K562 (cell line): ENCODE data around the gene ARRDC5. TPM values are rescaled to one million over a fixed set of nuclear protein-coding genes. Genes with fewer than 3 reads are reported as not detected.

Source experiments
- ELF1 ChIP-seq: fragments of 200-800 bp; sonication (Bioruptor generic); IDR thresholded peaks from 2 replicates; pipeline ENCODE4 v1.6.1; 2016; ENCODE audit warnings: missing genetic modification characterization, missing compliant biosample characterization
- EP400 ChIP-seq: fragments of 450-650 bp; IDR thresholded peaks from 2 replicates; pipeline ENCODE4 v1.6.1; 2017; ENCODE audit warnings: antibody characterized with exemption, mild to moderate bottlenecking, moderate library complexity
- HMG20B ChIP-seq: fragments of 250-450 bp; sonication (Bioruptor Pico); IDR thresholded peaks from 2 replicates; pipeline ENCODE4 v1.5.0; 2021; ENCODE audit warnings: mild to moderate bottlenecking
- LARP7 ChIP-seq: fragments of 450-650 bp; IDR thresholded peaks from 2 replicates; pipeline ENCODE4 v1.6.1; 2016
- NBN ChIP-seq: fragments of 450-650 bp; IDR thresholded peaks from 2 replicates; pipeline ENCODE4 v1.6.1; 2016; ENCODE audit warnings: low read depth, mild to moderate bottlenecking
- NR3C1 ChIP-seq: sonication (generic); formaldehyde crosslinking; IDR thresholded peaks from 2 replicates; pipeline ENCODE4 v1.8.1; 2022; ENCODE audit warnings: missing genetic modification reagents
- PRDM10 ChIP-seq: fragments of 450-650 bp; IDR thresholded peaks from 2 replicates; pipeline ENCODE4 v1.6.1; 2018; ENCODE audit not compliant: partially characterized antibody
- polyA plus RNA-seq, 8 experiments: library from polyadenylated mRNA; depleted of rRNA in 4 of 8; stranded (reverse) in 5 of 8; unstranded in 3 of 8; fragments of >200 nt; fragmentation: Nextera tagmentation in 2 of 8; fragmentation: Illumina TruSeq in 1 of 8; extraction: Ambion mirVana in 2 of 8; extraction: Trizol in 1 of 8; gene quantifications; 2 replicates each; pipeline versions ENCODE4 v1.2.1 to v1.2.3, GENCODE V29; 2011 to 2014; ENCODE audit warnings: inconsistent platforms in 1 of 8, missing spikeins in 1 of 8
- total RNA-seq, 7 experiments: library from RNA; depleted of rRNA in 6 of 7; stranded (reverse); fragments of >200 nt in 6 of 7; fragmentation: Illumina TruSeq in 2 of 7; extraction: Trizol in 2 of 7; gene quantifications; 2 replicates each; pipeline versions ENCODE4 v1.2.1 to v1.2.3, GENCODE V29; 2011 to 2021; ENCODE audit warnings: low replicate concordance in 1 of 7
- TF ChIP-seq, protein P1 (sequence below): fragments of 250-450 bp; sonication (Bioruptor Pico); IDR thresholded peaks from 2 replicates; pipeline ENCODE4 v1.9.0; 2021; ENCODE audit warnings: mild to moderate bottlenecking, inconsistent platforms
- TF ChIP-seq, protein P2 (sequence below), 2 experiments: fragments of 450-650 bp; IDR thresholded peaks; 2 replicates each; pipeline ENCODE4 v1.6.1; 2016; ENCODE audit warnings: mild to moderate bottlenecking in 2 of 2, borderline replicate concordance in 1 of 2, low read depth in 1 of 2, moderate library complexity in 1 of 2
- TF ChIP-seq, protein P3 (sequence below): fragments of 150-350 bp; conservative IDR thresholded peaks from 2 replicates; pipeline ENCODE4 v1.6.1; 2014; ENCODE audit warnings: low read length

Gene ARRDC5
- total and polyA plus RNA-seq, 9 of the 15 experiments (the other 6 are each of a cell fraction or from before 2014, with no cell fraction given) = not detected

GRCh38 chr19:4910594-4911281 is 8.0 kb upstream of the ARRDC5 start (continued):
- TF ChIP-seq, protein P1, sequence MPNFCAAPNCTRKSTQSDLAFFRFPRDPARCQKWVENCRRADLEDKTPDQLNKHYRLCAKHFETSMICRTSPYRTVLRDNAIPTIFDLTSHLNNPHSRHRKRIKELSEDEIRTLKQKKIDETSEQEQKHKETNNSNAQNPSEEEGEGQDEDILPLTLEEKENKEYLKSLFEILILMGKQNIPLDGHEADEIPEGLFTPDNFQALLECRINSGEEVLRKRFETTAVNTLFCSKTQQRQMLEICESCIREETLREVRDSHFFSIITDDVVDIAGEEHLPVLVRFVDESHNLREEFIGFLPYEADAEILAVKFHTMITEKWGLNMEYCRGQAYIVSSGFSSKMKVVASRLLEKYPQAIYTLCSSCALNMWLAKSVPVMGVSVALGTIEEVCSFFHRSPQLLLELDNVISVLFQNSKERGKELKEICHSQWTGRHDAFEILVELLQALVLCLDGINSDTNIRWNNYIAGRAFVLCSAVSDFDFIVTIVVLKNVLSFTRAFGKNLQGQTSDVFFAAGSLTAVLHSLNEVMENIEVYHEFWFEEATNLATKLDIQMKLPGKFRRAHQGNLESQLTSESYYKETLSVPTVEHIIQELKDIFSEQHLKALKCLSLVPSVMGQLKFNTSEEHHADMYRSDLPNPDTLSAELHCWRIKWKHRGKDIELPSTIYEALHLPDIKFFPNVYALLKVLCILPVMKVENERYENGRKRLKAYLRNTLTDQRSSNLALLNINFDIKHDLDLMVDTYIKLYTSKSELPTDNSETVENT = no peak; the same call in 1 of the 2 replicates
- TF ChIP-seq, protein P2, sequence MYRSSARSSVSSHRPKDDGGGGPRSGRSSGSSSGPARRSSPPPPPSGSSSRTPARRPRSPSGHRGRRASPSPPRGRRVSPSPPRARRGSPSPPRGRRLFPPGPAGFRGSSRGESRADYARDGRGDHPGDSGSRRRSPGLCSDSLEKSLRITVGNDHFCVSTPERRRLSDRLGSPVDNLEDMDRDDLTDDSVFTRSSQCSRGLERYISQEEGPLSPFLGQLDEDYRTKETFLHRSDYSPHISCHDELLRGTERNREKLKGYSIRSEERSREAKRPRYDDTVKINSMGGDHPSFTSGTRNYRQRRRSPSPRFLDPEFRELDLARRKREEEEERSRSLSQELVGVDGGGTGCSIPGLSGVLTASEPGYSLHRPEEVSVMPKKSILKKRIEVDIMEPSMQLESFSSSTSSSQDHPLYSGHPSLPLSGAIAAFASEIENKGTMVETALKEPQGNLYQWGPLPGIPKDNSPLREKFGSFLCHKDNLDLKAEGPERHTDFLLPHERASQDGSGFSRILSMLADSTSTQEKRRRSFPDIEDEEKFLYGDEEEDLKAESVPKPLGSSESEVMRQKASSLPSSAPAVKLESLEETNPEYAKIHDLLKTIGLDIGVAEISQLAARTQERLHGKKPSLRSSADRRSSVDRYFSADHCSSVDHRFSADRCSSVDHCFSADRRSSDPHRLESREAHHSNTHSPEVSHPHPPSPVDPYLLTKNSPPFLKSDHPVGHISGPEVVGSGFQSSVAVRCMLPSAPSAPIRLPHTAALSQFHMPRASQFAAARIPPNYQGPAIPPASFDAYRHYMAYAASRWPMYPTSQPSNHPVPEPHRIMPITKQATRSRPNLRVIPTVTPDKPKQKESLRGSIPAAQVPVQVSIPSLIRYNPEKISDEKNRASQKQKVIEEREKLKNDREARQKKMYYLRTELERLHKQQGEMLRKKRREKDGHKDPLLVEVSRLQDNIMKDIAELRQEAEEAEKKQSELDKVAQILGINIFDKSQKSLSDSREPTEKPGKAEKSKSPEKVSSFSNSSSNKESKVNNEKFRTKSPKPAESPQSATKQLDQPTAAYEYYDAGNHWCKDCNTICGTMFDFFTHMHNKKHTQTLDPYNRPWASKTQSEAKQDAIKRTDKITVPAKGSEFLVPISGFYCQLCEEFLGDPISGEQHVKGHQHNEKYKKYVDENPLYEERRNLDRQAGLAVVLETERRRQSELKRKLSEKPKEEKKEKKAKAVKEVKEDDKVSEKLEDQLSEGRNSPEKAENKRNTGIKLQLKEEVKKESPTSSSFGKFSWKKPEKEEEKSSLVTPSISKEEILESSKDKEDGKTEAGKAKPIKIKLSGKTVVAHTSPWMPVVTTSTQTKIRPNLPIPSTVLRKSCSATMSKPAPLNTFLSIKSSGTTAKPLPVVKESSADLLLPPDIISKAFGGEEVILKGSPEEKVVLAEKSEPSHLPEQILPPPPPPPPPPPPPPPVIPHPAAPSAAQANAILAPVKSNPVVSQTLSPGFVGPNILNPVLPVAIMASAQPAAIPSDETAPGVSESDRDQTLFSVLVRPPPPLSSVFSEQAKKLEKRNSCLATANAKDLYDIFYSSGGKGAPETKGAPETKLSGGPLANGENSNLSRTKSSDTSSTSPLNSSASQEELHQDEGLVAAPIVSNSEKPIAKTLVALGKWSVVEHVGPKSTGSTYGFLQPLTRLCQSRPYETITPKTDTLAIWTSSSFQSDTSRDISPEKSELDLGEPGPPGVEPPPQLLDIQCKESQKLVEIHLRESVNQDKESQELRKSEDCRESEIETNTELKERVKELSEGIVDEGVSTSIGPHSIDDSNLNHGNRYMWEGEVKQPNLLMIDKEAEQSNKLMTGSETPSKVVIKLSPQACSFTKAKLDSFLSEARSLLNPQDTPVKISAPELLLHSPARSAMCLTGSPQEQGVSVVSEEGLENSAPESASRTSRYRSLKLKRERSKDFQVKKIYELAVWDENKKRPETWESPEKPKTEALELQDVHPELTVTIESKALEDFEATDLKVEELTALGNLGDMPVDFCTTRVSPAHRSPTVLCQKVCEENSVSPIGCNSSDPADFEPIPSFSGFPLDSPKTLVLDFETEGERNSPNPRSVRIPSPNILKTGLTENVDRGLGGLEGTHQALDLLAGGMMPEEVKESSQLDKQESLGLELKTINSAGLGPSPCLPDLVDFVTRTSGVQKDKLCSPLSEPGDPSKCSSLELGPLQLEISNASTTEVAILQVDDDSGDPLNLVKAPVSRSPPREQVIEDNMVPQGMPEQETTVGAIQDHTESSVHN (IDR thresholded peaks at IDR 0.05; ENCODE audit: borderline replicate concordance in 1 of 2, low read depth in 1 of 2) = no peak
- TF ChIP-seq HMG20B (no peak), NR3C1 (CRISPR knock-in tag) (no peak), ELF1 (tag) (peak; percentile 42; the same call in 1 of the 2 replicates), PRDM10 (peak; percentile 30), NBN (no peak), LARP7 (no peak), EP400 (peak; percentile 59; the same call in 1 of the 2 replicates)
- TF ChIP-seq, protein P3, sequence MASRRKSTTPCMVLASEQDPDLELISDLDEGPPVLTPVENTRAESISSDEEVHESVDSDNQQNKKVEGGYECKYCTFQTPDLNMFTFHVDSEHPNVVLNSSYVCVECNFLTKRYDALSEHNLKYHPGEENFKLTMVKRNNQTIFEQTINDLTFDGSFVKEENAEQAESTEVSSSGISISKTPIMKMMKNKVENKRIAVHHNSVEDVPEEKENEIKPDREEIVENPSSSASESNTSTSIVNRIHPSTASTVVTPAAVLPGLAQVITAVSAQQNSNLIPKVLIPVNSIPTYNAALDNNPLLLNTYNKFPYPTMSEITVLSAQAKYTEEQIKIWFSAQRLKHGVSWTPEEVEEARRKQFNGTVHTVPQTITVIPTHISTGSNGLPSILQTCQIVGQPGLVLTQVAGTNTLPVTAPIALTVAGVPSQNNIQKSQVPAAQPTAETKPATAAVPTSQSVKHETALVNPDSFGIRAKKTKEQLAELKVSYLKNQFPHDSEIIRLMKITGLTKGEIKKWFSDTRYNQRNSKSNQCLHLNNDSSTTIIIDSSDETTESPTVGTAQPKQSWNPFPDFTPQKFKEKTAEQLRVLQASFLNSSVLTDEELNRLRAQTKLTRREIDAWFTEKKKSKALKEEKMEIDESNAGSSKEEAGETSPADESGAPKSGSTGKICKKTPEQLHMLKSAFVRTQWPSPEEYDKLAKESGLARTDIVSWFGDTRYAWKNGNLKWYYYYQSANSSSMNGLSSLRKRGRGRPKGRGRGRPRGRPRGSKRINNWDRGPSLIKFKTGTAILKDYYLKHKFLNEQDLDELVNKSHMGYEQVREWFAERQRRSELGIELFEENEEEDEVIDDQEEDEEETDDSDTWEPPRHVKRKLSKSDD = no peak
